Liver (tissue), 9 donors: ENCODE data around the gene BRCA1. TPM values are rescaled to one million over a fixed set of nuclear protein-coding genes. Genes with fewer than 3 reads are reported as not detected.

Experiments
- DNase-seq: peaks from one replicate; pipeline ENCODE4 v3.0.0-alpha.2; 2017; ENCODE audit warnings: low spot score
- H3K27ac ChIP-seq, 2 donors: one replicate each; pipeline ENCODE4 v1.7.0; 2013; ENCODE audit warnings: inconsistent platforms in 2 of 2, low read length in 2 of 2, control low read depth in 1 of 2, low read depth in 1 of 2, mild to moderate bottlenecking in 1 of 2
- H3K27me3 ChIP-seq, 4 donors: one replicate each; pipeline versions ENCODE4 v1.6.1 to v1.7.0; 2013; ENCODE audit warnings: low read length in 3 of 4, inconsistent platforms in 1 of 4, mild to moderate bottlenecking in 1 of 4, moderate library complexity in 1 of 4; ENCODE audit not compliant: control insufficient read depth in 4 of 4, insufficient read depth in 4 of 4
- H3K36me3 ChIP-seq, 4 donors: one replicate each; pipeline versions ENCODE4 v1.6.1 to v1.7.0; 2013; ENCODE audit warnings: low read length in 3 of 4, mild to moderate bottlenecking in 3 of 4, low read depth in 1 of 4, moderate library complexity in 1 of 4; ENCODE audit not compliant: control insufficient read depth in 4 of 4, insufficient read depth in 3 of 4
- H3K4me1 ChIP-seq, 4 donors: one replicate each; pipeline versions ENCODE4 v1.6.1 to v1.7.0; 2013; ENCODE audit warnings: low read length in 3 of 4, mild to moderate bottlenecking in 3 of 4, moderate library complexity in 1 of 4; ENCODE audit not compliant: control insufficient read depth in 4 of 4, insufficient read depth in 4 of 4
- H3K4me3 ChIP-seq, 3 donors: one replicate each; pipeline versions ENCODE4 v1.6.1 to v1.7.0; 2013; ENCODE audit warnings: low read length in 3 of 3, control low read depth in 1 of 3, low read depth in 1 of 3, mild to moderate bottlenecking in 1 of 3
- H3K9ac ChIP-seq, 2 donors: one replicate each; pipeline ENCODE4 v1.7.0; 2013; ENCODE audit warnings: low read length in 2 of 2, mild to moderate bottlenecking in 2 of 2, moderate library complexity in 2 of 2, control low read depth in 1 of 2, low read depth in 1 of 2
- H3K9me3 ChIP-seq, 4 donors: one replicate each; pipeline versions ENCODE4 v1.6.1 to v1.7.0; 2013; ENCODE audit warnings: low read length in 3 of 4; ENCODE audit not compliant: control insufficient read depth in 4 of 4
- EGR1 ChIP-seq, 2 donors: IDR thresholded peaks; 2 replicates each; pipeline ENCODE4 v1.6.1; 2016 to 2018; ENCODE audit warnings: antibody characterized with exemption in 2 of 2, low read depth in 2 of 2
- FOXA1 ChIP-seq: IDR thresholded peaks from 2 replicates; pipeline ENCODE4 v1.6.1; 2016; ENCODE audit warnings: antibody characterized with exemption
- FOXA2 ChIP-seq: IDR thresholded peaks from 2 replicates; pipeline ENCODE4 v1.6.1; 2016; ENCODE audit warnings: antibody characterized with exemption
- GABPA ChIP-seq, 2 donors: IDR thresholded peaks in 1 of 2; conservative IDR thresholded peaks in 1 of 2; 2 replicates each; pipeline ENCODE4 v1.6.1; 2016; ENCODE audit warnings: antibody characterized with exemption in 2 of 2, mild to moderate bottlenecking in 1 of 2, moderate library complexity in 1 of 2
- HNF4A ChIP-seq, 2 donors: conservative IDR thresholded peaks; 2 replicates each; pipeline ENCODE4 v1.6.1; 2016; ENCODE audit warnings: antibody characterized with exemption in 2 of 2, mild to moderate bottlenecking in 2 of 2
- HNF4G ChIP-seq: IDR thresholded peaks from 2 replicates; pipeline ENCODE4 v1.6.1; 2016; ENCODE audit warnings: antibody characterized with exemption
- JUND ChIP-seq, 2 donors: IDR thresholded peaks; 2 replicates each; pipeline ENCODE4 v1.6.1; 2016; ENCODE audit warnings: antibody characterized with exemption in 2 of 2
- NR2F2 ChIP-seq: IDR thresholded peaks from 2 replicates; pipeline ENCODE4 v1.6.1; 2016; ENCODE audit warnings: antibody characterized with exemption
- RAD21 ChIP-seq, 2 donors: IDR thresholded peaks; 2 replicates each; pipeline ENCODE4 v1.6.1; 2016; ENCODE audit warnings: antibody characterized with exemption in 2 of 2, mild to moderate bottlenecking in 2 of 2
- RXRA ChIP-seq, 2 donors: IDR thresholded peaks; 2 replicates each; pipeline ENCODE4 v1.6.1; 2017 to 2018; ENCODE audit warnings: antibody characterized with exemption in 2 of 2, mild to moderate bottlenecking in 1 of 2
- SP1 ChIP-seq: IDR thresholded peaks from 2 replicates; pipeline ENCODE4 v1.6.1; 2018; ENCODE audit warnings: antibody characterized with exemption, mild to moderate bottlenecking
- TAF1 ChIP-seq: conservative IDR thresholded peaks from 2 replicates; pipeline ENCODE4 v1.6.1; 2016; ENCODE audit warnings: antibody characterized with exemption, mild to moderate bottlenecking
- YY1 ChIP-seq: IDR thresholded peaks from 2 replicates; pipeline ENCODE4 v1.6.1; 2016; ENCODE audit warnings: antibody characterized with exemption, mild to moderate bottlenecking
- WGBS: extraction: QIAGEN DNeasy Blood & Tissue Kit; methylation state at CpG from one replicate; pipeline ENCODE4 v1.1.7; 2013; 5-methylcytosine and 5-hydroxymethylcytosine counted together
- polyA plus RNA-seq, 2 donors: library from polyadenylated mRNA; stranded (reverse) in 1 of 2; unstranded in 1 of 2; fragments of 200-250 nt in 1 of 2; fragments of >200 nt in 1 of 2; fragmentation: Nextera tagmentation in 1 of 2; extraction: Ambion mirVana in 1 of 2; gene quantifications; one replicate each; pipeline versions ENCODE4 v1.2.1 to v1.2.3, GENCODE V29; 2013 to 2015
- total RNA-seq, 2 donors: library from RNA; depleted of rRNA; stranded (reverse); fragments of >200 nt; gene quantifications; one replicate each; pipeline ENCODE4 v1.2.3, GENCODE V29; 2014
- TF ChIP-seq, protein P1 (sequence below): IDR thresholded peaks from 2 replicates; pipeline ENCODE4 v1.6.1; 2016; ENCODE audit warnings: antibody characterized with exemption
- TF ChIP-seq, protein P2 (sequence below): IDR thresholded peaks from 2 replicates; pipeline ENCODE4 v1.6.1; 2016; ENCODE audit warnings: antibody characterized with exemption
- TF ChIP-seq, protein P3 (sequence below): fragments of 150-350 bp; IDR thresholded peaks from 2 replicates; pipeline ENCODE4 v1.5.1; 2017; ENCODE audit warnings: improper control_type of control experiment, low read depth, low read length; ENCODE audit not compliant: missing input control
- TF ChIP-seq, protein P4 (sequence below): IDR thresholded peaks from 2 replicates; pipeline ENCODE4 v1.6.1; 2016; ENCODE audit warnings: antibody characterized with exemption, mild to moderate bottlenecking
- TF ChIP-seq, protein P5 (sequence below): IDR thresholded peaks from 2 replicates; pipeline ENCODE4 v1.6.1; 2016; ENCODE audit warnings: antibody characterized with exemption
- donor health status: healthy.
- donor health status: healthy.
- donor health status: healthy.
- donor health status: healthy.
- donor health status: healthy.

BRCA1 gene
- total and polyA plus RNA-seq, 4 donors: 1.5 to 18.6 (median 12.8) TPM

DNA sequence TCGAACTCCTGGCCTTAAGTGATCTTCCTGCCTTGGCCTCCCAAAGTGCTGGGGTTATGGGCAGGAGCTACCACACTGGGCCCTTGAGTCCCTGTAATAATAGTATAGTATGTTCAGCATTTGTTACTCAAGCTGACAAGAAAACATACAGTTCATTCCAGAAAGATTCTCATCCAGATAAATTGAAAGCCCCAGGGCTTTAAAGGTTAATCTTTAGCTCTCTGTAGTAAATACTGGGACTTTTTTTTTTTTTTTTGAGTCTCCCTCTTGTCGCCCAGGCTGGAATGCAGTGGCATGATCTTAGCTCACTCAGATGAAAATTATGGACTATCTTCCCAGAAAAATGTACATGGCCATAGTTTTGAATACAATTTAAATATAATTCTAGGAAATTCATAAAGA, 11.0 kb downstream of the BRCA1 start:
- H3K27me3 ChIP-seq: no peaks in the 10 kb centered on the region
- no peak overlapping the region for H3K9ac ChIP-seq
- no peak for TF ChIP-seq JUND (IDR thresholded peaks at IDR 0.05)
- TF ChIP-seq NR2F2: no peak
- no peak for TF ChIP-seq SP1
- no peak for TF ChIP-seq TAF1
- TF ChIP-seq, protein P1, sequence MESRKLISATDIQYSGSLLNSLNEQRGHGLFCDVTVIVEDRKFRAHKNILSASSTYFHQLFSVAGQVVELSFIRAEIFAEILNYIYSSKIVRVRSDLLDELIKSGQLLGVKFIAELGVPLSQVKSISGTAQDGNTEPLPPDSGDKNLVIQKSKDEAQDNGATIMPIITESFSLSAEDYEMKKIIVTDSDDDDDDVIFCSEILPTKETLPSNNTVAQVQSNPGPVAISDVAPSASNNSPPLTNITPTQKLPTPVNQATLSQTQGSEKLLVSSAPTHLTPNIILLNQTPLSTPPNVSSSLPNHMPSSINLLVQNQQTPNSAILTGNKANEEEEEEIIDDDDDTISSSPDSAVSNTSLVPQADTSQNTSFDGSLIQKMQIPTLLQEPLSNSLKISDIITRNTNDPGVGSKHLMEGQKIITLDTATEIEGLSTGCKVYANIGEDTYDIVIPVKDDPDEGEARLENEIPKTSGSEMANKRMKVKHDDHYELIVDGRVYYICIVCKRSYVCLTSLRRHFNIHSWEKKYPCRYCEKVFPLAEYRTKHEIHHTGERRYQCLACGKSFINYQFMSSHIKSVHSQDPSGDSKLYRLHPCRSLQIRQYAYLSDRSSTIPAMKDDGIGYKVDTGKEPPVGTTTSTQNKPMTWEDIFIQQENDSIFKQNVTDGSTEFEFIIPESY: no peak
- no peak for TF ChIP-seq RXRA (IDR thresholded peaks at IDR 0.05)
- no peak for TF ChIP-seq FOXA2
- TF ChIP-seq HNF4A (conservative IDR thresholded peaks at IDR 0.05): no peak
- no peak for TF ChIP-seq FOXA1
- no peak for TF ChIP-seq GABPA (IDR thresholded peaks at IDR 0.05 in 1 of 2, conservative IDR thresholded peaks at IDR 0.05 in 1 of 2)
- TF ChIP-seq, protein P2, sequence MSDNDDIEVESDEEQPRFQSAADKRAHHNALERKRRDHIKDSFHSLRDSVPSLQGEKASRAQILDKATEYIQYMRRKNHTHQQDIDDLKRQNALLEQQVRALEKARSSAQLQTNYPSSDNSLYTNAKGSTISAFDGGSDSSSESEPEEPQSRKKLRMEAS: no peak
- TF ChIP-seq, protein P3, sequence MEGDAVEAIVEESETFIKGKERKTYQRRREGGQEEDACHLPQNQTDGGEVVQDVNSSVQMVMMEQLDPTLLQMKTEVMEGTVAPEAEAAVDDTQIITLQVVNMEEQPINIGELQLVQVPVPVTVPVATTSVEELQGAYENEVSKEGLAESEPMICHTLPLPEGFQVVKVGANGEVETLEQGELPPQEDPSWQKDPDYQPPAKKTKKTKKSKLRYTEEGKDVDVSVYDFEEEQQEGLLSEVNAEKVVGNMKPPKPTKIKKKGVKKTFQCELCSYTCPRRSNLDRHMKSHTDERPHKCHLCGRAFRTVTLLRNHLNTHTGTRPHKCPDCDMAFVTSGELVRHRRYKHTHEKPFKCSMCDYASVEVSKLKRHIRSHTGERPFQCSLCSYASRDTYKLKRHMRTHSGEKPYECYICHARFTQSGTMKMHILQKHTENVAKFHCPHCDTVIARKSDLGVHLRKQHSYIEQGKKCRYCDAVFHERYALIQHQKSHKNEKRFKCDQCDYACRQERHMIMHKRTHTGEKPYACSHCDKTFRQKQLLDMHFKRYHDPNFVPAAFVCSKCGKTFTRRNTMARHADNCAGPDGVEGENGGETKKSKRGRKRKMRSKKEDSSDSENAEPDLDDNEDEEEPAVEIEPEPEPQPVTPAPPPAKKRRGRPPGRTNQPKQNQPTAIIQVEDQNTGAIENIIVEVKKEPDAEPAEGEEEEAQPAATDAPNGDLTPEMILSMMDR: no peak
- no peak for TF ChIP-seq EGR1 (IDR thresholded peaks at IDR 0.05; ENCODE audit: low read depth in 2 of 2)
- no peak for TF ChIP-seq RAD21 (IDR thresholded peaks at IDR 0.05)
- TF ChIP-seq, protein P4, sequence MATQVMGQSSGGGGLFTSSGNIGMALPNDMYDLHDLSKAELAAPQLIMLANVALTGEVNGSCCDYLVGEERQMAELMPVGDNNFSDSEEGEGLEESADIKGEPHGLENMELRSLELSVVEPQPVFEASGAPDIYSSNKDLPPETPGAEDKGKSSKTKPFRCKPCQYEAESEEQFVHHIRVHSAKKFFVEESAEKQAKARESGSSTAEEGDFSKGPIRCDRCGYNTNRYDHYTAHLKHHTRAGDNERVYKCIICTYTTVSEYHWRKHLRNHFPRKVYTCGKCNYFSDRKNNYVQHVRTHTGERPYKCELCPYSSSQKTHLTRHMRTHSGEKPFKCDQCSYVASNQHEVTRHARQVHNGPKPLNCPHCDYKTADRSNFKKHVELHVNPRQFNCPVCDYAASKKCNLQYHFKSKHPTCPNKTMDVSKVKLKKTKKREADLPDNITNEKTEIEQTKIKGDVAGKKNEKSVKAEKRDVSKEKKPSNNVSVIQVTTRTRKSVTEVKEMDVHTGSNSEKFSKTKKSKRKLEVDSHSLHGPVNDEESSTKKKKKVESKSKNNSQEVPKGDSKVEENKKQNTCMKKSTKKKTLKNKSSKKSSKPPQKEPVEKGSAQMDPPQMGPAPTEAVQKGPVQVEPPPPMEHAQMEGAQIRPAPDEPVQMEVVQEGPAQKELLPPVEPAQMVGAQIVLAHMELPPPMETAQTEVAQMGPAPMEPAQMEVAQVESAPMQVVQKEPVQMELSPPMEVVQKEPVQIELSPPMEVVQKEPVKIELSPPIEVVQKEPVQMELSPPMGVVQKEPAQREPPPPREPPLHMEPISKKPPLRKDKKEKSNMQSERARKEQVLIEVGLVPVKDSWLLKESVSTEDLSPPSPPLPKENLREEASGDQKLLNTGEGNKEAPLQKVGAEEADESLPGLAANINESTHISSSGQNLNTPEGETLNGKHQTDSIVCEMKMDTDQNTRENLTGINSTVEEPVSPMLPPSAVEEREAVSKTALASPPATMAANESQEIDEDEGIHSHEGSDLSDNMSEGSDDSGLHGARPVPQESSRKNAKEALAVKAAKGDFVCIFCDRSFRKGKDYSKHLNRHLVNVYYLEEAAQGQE: no peak
- no peak for TF ChIP-seq HNF4G
- no peak for TF ChIP-seq YY1
- TF ChIP-seq, protein P5, sequence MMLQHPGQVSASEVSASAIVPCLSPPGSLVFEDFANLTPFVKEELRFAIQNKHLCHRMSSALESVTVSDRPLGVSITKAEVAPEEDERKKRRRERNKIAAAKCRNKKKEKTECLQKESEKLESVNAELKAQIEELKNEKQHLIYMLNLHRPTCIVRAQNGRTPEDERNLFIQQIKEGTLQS: no peak
- H3K4me1 ChIP-seq: no peaks in the 10 kb centered on the region
- 79% methylated on average over 2 of the region's 2 CpGs for WGBS
- H3K27ac ChIP-seq: no peak overlapping the region
- no peaks in the 10 kb centered on the region for H3K36me3 ChIP-seq
- H3K4me3 ChIP-seq: no peak overlapping the region
- H3K9me3 ChIP-seq: no peaks in the 10 kb centered on the region
- no peak for DNase-seq
